ENCODE measurements around the gene SP9.

The SP9 gene

GRCh38 chr2:174327021-174327840 lies 7.5 kb upstream of the SP9 start:
- no peaks in the 10 kb centered on the region for H3K36me3 ChIP-seq (ENCODE audit: control insufficient read depth, insufficient read depth, low read length)
- no CpG with 5 or more reads among the region's 41 CpGs for WGBS (ENCODE audit: insufficient coverage, insufficient read length)
- peaks cover 49% of the 10 kb centered on the region for H3K27me3 ChIP-seq (ENCODE audit: control insufficient read depth, insufficient read depth, low read length)
- no peak overlapping the region for H3K27ac ChIP-seq (ENCODE audit: low read length)
- H3K4me1 ChIP-seq (ENCODE audit: control insufficient read depth, insufficient read depth, low read length) = peaks cover 6% of the 10 kb centered on the region; the same call in 1 of the 2 replicates
- no peaks in the 10 kb centered on the region for H3K9me3 ChIP-seq (ENCODE audit: control insufficient read depth, insufficient read depth, low read length)
- no peak for DNase-seq (ENCODE audit: low read depth, low spot score)
- H3K4me3 ChIP-seq (ENCODE audit: low read length) = peak overlapping the region; percentile 77; the same call in 1 of the 2 replicates

DNA sequence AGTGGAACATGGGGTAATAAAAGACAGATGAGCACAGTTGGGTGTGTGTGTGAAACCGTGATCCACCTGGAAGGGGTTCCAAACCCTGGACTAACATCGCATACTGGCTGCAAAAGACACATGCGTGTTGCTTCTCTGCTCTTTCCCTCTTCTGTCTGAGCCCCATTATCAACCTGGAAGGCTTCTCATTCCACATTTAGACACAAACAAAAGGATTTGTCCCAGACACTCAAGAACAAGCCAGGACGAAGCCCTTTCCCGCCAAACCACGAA lies 7.0 kb upstream of the SP9 start:
- no peaks in the 10 kb centered on the region for H3K36me3 ChIP-seq (ENCODE audit: control insufficient read depth, insufficient read depth, low read length)
- DNase-seq (ENCODE audit: low read depth, low spot score) = no peak
- WGBS (ENCODE audit: insufficient coverage, insufficient read length) = no CpG with 5 or more reads among the region's 6 CpGs
- no peak overlapping the region; the same call in 1 of the 2 replicates for H3K4me3 ChIP-seq (ENCODE audit: low read length)
- H3K27ac ChIP-seq (ENCODE audit: low read length) = no peak overlapping the region
- H3K4me1 ChIP-seq (ENCODE audit: control insufficient read depth, insufficient read depth, low read length) = peaks cover 6% of the 10 kb centered on the region; the same call in 1 of the 2 replicates
- H3K27me3 ChIP-seq (ENCODE audit: control insufficient read depth, insufficient read depth, low read length) = peaks cover 50% of the 10 kb centered on the region
- H3K9me3 ChIP-seq (ENCODE audit: control insufficient read depth, insufficient read depth, low read length) = no peaks in the 10 kb centered on the region

- H3K27me3 ChIP-seq (ENCODE audit: control insufficient read depth, insufficient read depth, low read length) = peaks cover 56% of the 10 kb centered on the region
- no peak overlapping the region for H3K27ac ChIP-seq (ENCODE audit: low read length)
- H3K4me3 ChIP-seq (ENCODE audit: low read length) = peak overlapping the region; percentile 16; the same call in 1 of the 2 replicates
- DNase-seq (ENCODE audit: low read depth, low spot score) = no peak
- H3K36me3 ChIP-seq (ENCODE audit: control insufficient read depth, insufficient read depth, low read length) = no peaks in the 10 kb centered on the region
- WGBS (ENCODE audit: insufficient coverage, insufficient read length) = no CpG with 5 or more reads among the region's 44 CpGs
- H3K4me1 ChIP-seq (ENCODE audit: control insufficient read depth, insufficient read depth, low read length) = peaks cover 8% of the 10 kb centered on the region
- no peaks in the 10 kb centered on the region for H3K9me3 ChIP-seq (ENCODE audit: control insufficient read depth, insufficient read depth, low read length)
Measured at GRCh38 chr2:174328114-174328960, 6.4 kb upstream of the SP9 start.

DNA sequence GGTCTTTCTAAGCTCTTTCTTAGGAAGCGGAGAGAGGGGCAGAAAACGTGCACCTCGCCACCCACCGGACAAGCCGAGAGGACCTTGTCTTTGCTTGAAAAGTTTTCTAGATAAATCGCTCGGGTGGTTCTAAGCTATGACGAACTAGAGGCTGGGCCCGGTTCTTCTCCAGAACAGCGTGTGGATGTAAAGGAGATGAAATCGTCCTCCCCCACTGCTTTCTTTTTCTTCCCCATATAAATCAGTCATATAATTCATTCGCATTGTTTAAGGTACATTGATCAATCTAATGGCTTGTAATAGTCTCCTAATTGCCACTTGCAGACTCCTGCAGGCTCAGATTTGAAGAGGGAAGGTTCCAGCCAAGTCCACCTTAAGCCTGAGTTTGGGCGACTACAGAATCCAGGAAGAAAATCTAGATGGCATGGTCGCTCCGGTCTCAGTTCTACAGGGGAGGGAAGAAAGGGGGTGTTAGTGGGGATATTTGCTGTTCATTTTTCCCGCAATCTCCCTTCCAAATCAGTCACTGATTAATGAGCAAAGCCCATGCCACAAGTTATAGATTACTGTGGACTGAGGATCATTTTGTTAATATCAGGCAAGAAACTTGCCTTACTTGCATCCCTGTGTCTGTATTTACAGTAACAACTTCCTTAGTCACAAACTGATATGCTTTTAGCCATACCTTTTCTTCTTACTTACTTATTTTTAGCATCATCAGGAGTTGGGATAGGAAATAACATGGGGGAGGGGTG lies 5.6 kb upstream of the SP9 start:
- DNase-seq (ENCODE audit: low read depth, low spot score) = no peak
- peak overlapping the region; percentile 16; the same call in 1 of the 2 replicates for H3K4me3 ChIP-seq (ENCODE audit: low read length)
- no peaks in the 10 kb centered on the region for H3K36me3 ChIP-seq (ENCODE audit: control insufficient read depth, insufficient read depth, low read length)
- peaks cover 13% of the 10 kb centered on the region for H3K4me1 ChIP-seq (ENCODE audit: control insufficient read depth, insufficient read depth, low read length)
- H3K9me3 ChIP-seq (ENCODE audit: control insufficient read depth, insufficient read depth, low read length) = no peaks in the 10 kb centered on the region
- H3K27ac ChIP-seq (ENCODE audit: low read length) = no peak overlapping the region
- peaks cover 64% of the 10 kb centered on the region for H3K27me3 ChIP-seq (ENCODE audit: control insufficient read depth, insufficient read depth, low read length)
- whole genome bisulfite sequencing (ENCODE audit: insufficient coverage, insufficient read length) = no CpG with 5 or more reads among the region's 16 CpGs

DNA sequence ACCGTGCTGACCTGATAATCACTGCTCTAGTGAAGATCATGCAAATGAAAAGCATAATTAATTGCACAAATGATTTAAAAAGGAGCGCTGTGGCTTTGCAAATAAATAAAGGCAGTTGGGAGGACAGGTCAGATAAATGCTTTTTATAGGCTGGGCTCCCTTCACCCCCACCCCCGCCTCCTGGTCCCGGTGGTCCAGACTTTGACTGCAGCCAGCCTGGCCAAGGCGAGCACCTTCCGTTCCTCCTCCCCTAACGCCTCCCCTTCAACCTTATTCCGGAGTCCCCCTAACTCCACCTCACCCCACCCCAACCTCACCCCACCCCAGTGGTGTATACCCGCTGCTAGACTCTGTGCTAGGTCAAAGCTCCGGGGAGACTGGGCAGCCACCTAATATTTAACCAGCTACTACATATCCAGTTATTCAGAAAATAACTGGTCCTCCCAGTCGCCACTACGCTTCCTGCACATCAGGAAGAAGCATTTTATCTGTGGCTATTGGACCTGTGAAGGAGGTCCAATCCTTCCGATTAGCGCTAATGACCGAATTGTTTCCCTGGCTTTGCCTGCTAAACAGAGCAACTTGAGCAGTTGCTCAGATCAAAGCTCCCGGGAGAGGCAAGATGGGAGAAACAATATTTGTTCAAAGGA lies 3.7 kb upstream of the SP9 start:
- no peaks in the 10 kb centered on the region for H3K9me3 ChIP-seq (ENCODE audit: control insufficient read depth, insufficient read depth, low read length)
- H3K4me3 ChIP-seq (ENCODE audit: low read length) = no peak overlapping the region
- WGBS (ENCODE audit: insufficient coverage, insufficient read length) = no CpG with 5 or more reads among the region's 16 CpGs
- no peak overlapping the region for H3K27ac ChIP-seq (ENCODE audit: low read length)
- H3K36me3 ChIP-seq (ENCODE audit: control insufficient read depth, insufficient read depth, low read length) = no peaks in the 10 kb centered on the region
- DNase-seq (ENCODE audit: low read depth, low spot score) = no peak
- peaks cover 14% of the 10 kb centered on the region for H3K4me1 ChIP-seq (ENCODE audit: control insufficient read depth, insufficient read depth, low read length)
- peaks cover 80% of the 10 kb centered on the region for H3K27me3 ChIP-seq (ENCODE audit: control insufficient read depth, insufficient read depth, low read length)

DNA sequence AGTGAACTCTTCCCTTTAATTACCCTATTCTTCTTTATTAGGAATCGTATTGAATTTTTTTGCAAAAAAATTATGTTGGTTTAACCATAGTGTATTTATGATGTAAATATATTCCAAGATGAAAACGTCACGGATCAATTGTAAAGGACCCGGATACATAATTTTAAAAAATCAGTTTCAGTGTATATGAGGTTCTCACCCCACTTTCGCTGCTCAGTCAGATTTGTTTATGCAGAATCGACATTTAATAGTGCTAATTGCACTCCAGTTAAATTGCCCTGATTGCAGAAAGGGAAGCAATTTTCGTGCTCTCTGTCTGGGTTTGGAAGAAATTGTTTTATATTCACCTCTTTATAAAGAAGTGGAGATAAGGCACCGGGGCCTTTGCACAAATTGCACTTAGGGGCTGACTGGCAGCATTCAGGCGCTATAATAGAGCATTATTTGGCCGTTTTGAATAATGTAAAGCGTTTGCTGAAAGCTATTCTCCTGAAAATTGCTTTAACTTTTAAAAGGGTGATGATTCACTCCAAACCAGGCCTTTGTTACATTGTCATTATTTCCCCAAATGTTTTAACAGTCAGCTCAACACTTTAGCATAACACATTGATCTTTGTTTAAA lies 3.0 kb upstream of the SP9 start:
- no peak overlapping the region for H3K4me3 ChIP-seq (ENCODE audit: low read length)
- H3K4me1 ChIP-seq (ENCODE audit: control insufficient read depth, insufficient read depth, low read length) = peaks cover 14% of the 10 kb centered on the region
- H3K36me3 ChIP-seq (ENCODE audit: control insufficient read depth, insufficient read depth, low read length) = no peaks in the 10 kb centered on the region
- WGBS (ENCODE audit: insufficient coverage, insufficient read length) = no CpG with 5 or more reads among the region's 11 CpGs
- no peak for DNase-seq (ENCODE audit: low read depth, low spot score)
- no peaks in the 10 kb centered on the region for H3K9me3 ChIP-seq (ENCODE audit: control insufficient read depth, insufficient read depth, low read length)
- H3K27me3 ChIP-seq (ENCODE audit: control insufficient read depth, insufficient read depth, low read length) = peaks cover 80% of the 10 kb centered on the region
- no peak overlapping the region for H3K27ac ChIP-seq (ENCODE audit: low read length)

DNA sequence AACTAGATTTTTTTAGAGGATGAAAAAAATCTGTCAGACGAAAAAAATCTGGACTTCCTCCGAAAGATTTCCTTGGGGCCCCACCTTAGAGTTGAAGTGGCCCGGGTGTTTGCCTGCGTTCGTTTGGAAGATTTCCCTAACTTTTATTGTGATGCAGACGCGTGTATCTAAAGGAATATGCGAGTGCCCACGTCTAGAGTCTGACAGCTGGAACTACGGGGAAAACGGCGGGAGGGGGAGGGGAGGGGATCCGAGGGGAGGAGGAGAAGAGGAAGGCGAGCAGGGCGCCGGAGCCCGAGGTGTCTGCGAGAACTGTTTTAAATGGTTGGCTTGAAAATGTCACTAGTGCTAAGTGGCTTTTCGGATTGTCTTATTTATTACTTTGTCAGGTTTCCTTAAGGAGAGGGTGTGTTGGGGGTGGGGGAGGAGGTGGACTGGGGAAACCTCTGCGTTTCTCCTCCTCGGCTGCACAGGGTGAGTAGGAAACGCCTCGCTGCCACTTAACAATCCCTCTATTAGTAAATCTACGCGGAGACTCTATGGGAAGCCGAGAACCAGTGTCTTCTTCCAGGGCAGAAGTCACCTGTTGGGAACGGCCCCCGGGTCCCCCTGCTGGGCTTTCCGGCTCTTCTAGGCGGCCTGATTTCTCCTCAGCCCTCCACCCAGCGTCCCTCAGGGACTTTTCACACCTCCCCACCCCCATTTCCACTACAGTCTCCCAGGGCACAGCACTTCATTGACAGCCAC lies 2.4 kb upstream of the SP9 start:
- Histone ChIP-seq H3K4me3 (ENCODE audit: low read length) (no peak overlapping the region; the same call in 1 of the 2 replicates), H3K27me3 (ENCODE audit: control insufficient read depth, insufficient read depth, low read length) (peaks cover 77% of the 10 kb centered on the region), H3K9me3 (ENCODE audit: control insufficient read depth, insufficient read depth, low read length) (no peaks in the 10 kb centered on the region), H3K4me1 (ENCODE audit: control insufficient read depth, insufficient read depth, low read length) (peaks cover 14% of the 10 kb centered on the region), H3K36me3 (ENCODE audit: control insufficient read depth, insufficient read depth, low read length) (no peaks in the 10 kb centered on the region), H3K27ac (ENCODE audit: low read length) (no peak overlapping the region)
- DNase-seq (ENCODE audit: low read depth, low spot score) = no peak
- WGBS (ENCODE audit: insufficient coverage, insufficient read length) = no CpG with 5 or more reads among the region's 31 CpGs

GRCh38 chr2:174333017-174333371 lies 1.8 kb upstream of the SP9 start:
- DNase-seq (ENCODE audit: low read depth, low spot score) = no peak
- WGBS (ENCODE audit: insufficient coverage, insufficient read length) = no CpG with 5 or more reads among the region's 15 CpGs
- H3K4me3 ChIP-seq (ENCODE audit: low read length) = no peak overlapping the region
- no peak overlapping the region for H3K27ac ChIP-seq (ENCODE audit: low read length)
- H3K36me3 ChIP-seq (ENCODE audit: control insufficient read depth, insufficient read depth, low read length) = no peaks in the 10 kb centered on the region
- peaks cover 75% of the 10 kb centered on the region for H3K27me3 ChIP-seq (ENCODE audit: control insufficient read depth, insufficient read depth, low read length)
- H3K4me1 ChIP-seq (ENCODE audit: control insufficient read depth, insufficient read depth, low read length) = peaks cover 12% of the 10 kb centered on the region
- no peaks in the 10 kb centered on the region for H3K9me3 ChIP-seq (ENCODE audit: control insufficient read depth, insufficient read depth, low read length)
